H1 (cell line): ENCODE data around the gene MCF2L2.

Experiments used
- CREB1 ChIP-seq: IDR thresholded peaks from 2 replicates; pipeline ENCODE4 v1.6.1; 2012; ENCODE audit warnings: inconsistent platforms
- EP300 ChIP-seq, 2 experiments: IDR thresholded peaks; 1 replicate in 1 of 2; 2 replicates in 1 of 2; pipeline ENCODE4 v1.6.1; 2011 to 2012; ENCODE audit warnings: low read depth in 2 of 2, low read length in 2 of 2, mild to moderate bottlenecking in 2 of 2, borderline replicate concordance in 1 of 2, inconsistent platforms in 1 of 2, moderate library complexity in 1 of 2
- HDAC2 ChIP-seq, 2 experiments: fragments of 300-600 bp in 1 of 2; sonication (generic) in 1 of 2; IDR thresholded peaks; 2 replicates each; pipeline ENCODE4 v1.6.1; 2011 to 2012; ENCODE audit warnings: low read depth in 2 of 2, low read length in 2 of 2, mild to moderate bottlenecking in 2 of 2, moderate library complexity in 2 of 2, borderline replicate concordance in 1 of 2, inconsistent platforms in 1 of 2
- JUND ChIP-seq: IDR thresholded peaks from 2 replicates; pipeline ENCODE4 v1.6.1; 2011; ENCODE audit warnings: mild to moderate bottlenecking, improper control_type of control experiment, low read length
- NRF1 ChIP-seq: IDR thresholded peaks from 2 replicates; pipeline ENCODE4 v1.6.1; 2011; ENCODE audit warnings: mild to moderate bottlenecking, low read depth, low read length, improper control_type of control experiment
- POLR2A ChIP-seq, 2 experiments: IDR thresholded peaks; 1 replicate in 1 of 2; 2 replicates in 1 of 2; pipeline ENCODE4 v1.6.1; 2011; ENCODE audit warnings: low read depth in 2 of 2, low read length in 2 of 2, mild to moderate bottlenecking in 2 of 2; ENCODE audit errors: control extremely low read depth in 1 of 2
- POLR2AphosphoS5 ChIP-seq: IDR thresholded peaks from 2 replicates; pipeline ENCODE4 v1.6.1; 2011; ENCODE audit warnings: low read depth, low read length
- RAD21 ChIP-seq, 2 experiments: IDR thresholded peaks in 1 of 2; conservative IDR thresholded peaks in 1 of 2; 2 replicates each; pipeline ENCODE4 v1.6.1; 2011; ENCODE audit warnings: low read depth in 2 of 2, low read length in 2 of 2, improper control_type of control experiment in 1 of 2, inconsistent platforms in 1 of 2, mild to moderate bottlenecking in 1 of 2, moderate library complexity in 1 of 2
- SUZ12 ChIP-seq: fragments of 200-600 bp; sonication (generic); IDR thresholded peaks from 2 replicates; pipeline ENCODE4 v1.6.1; 2012; ENCODE audit warnings: mild to moderate bottlenecking, inconsistent platforms, low read length, moderate library complexity, mixed read lengths
- TAF1 ChIP-seq: IDR thresholded peaks from 2 replicates; pipeline ENCODE4 v1.6.1; 2011; ENCODE audit warnings: mild to moderate bottlenecking, low read depth, low read length
- TEAD4 ChIP-seq: IDR thresholded peaks from 2 replicates; pipeline ENCODE4 v1.6.1; 2012; ENCODE audit warnings: low read depth, low read length, inconsistent platforms, mixed read lengths
- TF ChIP-seq, protein P1 (sequence below), 3 experiments: IDR thresholded peaks; 1 replicate in 2 of 3; 2 replicates in 1 of 3; pipeline versions ENCODE4 v1.5.1 to v1.6.1; 2011; ENCODE audit warnings: low read length in 3 of 3, mild to moderate bottlenecking in 3 of 3, inconsistent platforms in 2 of 3, low read depth in 1 of 3, moderate library complexity in 1 of 3; ENCODE audit not compliant: insufficient read depth in 1 of 3; ENCODE audit errors: control extremely low read depth in 1 of 3
- TF ChIP-seq, protein P2 (sequence below): IDR thresholded peaks from 2 replicates; pipeline ENCODE4 v1.6.1; 2011; ENCODE audit warnings: low read depth, mild to moderate bottlenecking, low read length; ENCODE audit not compliant: insufficient read depth

DNA sequence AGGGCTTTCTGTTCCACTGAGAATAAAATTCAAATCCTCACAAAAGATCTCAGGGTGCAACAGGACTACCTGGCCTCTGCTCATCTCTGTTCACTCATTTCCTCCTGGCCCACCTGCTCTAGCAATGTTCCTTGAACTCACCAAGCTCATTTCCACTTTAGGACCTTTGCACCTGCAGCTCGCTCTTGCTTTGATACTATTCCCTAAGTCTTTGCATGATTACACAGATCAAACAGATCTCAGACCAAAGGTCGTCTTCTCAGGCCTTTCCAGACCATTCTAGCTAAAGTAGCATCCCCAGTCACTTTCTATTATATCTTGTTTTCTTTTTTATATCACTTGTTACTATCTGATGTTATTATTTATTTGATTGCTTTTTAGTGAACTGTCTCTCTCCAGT is 120.7 kb downstream of the MCF2L2 start:
- TF ChIP-seq, protein P1, sequence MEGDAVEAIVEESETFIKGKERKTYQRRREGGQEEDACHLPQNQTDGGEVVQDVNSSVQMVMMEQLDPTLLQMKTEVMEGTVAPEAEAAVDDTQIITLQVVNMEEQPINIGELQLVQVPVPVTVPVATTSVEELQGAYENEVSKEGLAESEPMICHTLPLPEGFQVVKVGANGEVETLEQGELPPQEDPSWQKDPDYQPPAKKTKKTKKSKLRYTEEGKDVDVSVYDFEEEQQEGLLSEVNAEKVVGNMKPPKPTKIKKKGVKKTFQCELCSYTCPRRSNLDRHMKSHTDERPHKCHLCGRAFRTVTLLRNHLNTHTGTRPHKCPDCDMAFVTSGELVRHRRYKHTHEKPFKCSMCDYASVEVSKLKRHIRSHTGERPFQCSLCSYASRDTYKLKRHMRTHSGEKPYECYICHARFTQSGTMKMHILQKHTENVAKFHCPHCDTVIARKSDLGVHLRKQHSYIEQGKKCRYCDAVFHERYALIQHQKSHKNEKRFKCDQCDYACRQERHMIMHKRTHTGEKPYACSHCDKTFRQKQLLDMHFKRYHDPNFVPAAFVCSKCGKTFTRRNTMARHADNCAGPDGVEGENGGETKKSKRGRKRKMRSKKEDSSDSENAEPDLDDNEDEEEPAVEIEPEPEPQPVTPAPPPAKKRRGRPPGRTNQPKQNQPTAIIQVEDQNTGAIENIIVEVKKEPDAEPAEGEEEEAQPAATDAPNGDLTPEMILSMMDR (IDR thresholded peaks at IDR 0.05; ENCODE audit: control extremely low read depth in 1 of 3, insufficient read depth in 1 of 3, low read depth in 1 of 3, low read length in 3 of 3): no peak
- TF ChIP-seq POLR2AphosphoS5 (no peak), TEAD4 (no peak), POLR2A (IDR thresholded peaks at IDR 0.05; ENCODE audit: control extremely low read depth in 1 of 2, low read depth in 2 of 2, low read length in 2 of 2) (no peak), EP300 (IDR thresholded peaks at IDR 0.05; ENCODE audit: borderline replicate concordance in 1 of 2, low read depth in 2 of 2, low read length in 2 of 2) (no peak), NRF1 (no peak), TAF1 (no peak), JUND (no peak), SUZ12 (no peak), RAD21 (IDR thresholded peaks at IDR 0.05 in 1 of 2, conservative IDR thresholded peaks at IDR 0.05 in 1 of 2; ENCODE audit: low read depth in 2 of 2, low read length in 2 of 2) (no peak), HDAC2 (IDR thresholded peaks at IDR 0.05; ENCODE audit: borderline replicate concordance in 1 of 2, low read depth in 2 of 2, low read length in 2 of 2) (no peak), CREB1 (no peak)
- TF ChIP-seq, protein P2, sequence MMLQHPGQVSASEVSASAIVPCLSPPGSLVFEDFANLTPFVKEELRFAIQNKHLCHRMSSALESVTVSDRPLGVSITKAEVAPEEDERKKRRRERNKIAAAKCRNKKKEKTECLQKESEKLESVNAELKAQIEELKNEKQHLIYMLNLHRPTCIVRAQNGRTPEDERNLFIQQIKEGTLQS: no peak
